Measurements from ENCODE around the gene MAP3K20. TPM values are rescaled to one million over a fixed set of nuclear protein-coding genes. Genes with fewer than 3 reads are reported as not detected.
A peak's percentile ranks its signal among the peaks of the same experiment; 100 is the strongest.
"Not testable (repeated sequence)": the region's sequence is repeated elsewhere in the genome, so short reads cannot be mapped to it uniquely, and the experiment has no call there.

The MAP3K20 gene
- polyA plus RNA-seq, 4 donors, result 24.2 to 26.9 (median 25.1) TPM

DNA sequence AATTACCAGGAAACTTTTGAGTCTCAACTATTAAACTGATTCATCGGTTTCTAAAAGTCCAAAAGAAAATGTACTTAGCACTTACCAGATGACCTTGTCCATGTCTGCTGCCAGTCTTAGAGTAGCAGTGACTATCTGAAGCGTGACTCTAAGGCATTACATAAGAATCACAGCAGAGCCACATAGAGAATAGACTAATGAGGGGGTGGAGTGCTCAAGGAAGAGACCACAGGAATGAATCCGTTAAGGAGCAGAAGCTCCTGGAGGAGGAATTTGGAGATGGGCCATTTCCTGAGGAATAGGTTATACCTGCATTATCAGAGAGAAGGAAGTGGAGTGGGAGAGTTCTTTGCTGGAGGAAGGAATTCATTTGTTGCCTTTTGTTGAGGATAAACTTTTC is 116.0 kb downstream of the MAP3K20 start:
- no peak for DNase-seq (ENCODE audit: low read depth in 4 of 4, low spot score in 2 of 4)

DNA sequence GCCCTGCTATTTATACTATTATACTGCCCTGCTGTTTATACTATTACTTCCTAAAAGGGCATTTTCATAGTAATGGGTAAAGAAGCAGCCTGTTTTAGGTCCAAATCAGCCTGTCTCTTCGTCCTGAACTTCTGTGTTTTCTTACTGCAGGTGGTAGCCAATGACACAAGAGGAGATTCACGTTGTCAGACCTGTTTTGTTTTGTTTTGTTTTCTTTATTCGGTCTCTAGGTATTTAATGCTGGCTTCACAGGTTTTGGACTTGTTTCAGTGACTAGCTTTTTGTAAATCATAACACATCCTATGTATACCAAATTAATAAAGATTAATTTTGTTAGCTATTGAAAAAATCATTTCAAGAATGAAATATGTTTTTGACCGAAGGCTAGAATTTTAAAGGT is 116.4 kb downstream of the MAP3K20 start:
- no peak for DNase-seq (ENCODE audit: low read depth in 4 of 4, low spot score in 2 of 4)

DNA sequence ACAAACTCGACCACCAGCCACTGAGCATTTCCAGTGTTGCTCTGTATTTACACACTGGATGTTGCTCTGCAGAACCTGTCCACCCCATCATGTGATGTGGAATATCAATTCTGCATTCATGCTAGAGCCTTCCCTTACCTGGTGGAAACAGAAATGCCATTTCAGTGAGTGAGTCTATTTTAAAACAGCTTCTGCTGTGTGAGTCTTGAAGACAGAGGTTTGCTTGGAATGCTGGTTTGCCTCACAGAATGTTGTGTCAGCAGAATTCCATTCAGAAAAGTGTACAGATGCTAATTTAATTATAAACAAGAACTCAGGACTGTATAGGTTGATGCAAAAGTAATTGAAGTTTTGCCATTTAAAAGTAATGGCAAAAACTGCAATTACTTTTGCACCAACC is 118.3 kb downstream of the MAP3K20 start:
- DNase-seq (ENCODE audit: low read depth in 4 of 4, low spot score in 2 of 4), result no peak

DNA sequence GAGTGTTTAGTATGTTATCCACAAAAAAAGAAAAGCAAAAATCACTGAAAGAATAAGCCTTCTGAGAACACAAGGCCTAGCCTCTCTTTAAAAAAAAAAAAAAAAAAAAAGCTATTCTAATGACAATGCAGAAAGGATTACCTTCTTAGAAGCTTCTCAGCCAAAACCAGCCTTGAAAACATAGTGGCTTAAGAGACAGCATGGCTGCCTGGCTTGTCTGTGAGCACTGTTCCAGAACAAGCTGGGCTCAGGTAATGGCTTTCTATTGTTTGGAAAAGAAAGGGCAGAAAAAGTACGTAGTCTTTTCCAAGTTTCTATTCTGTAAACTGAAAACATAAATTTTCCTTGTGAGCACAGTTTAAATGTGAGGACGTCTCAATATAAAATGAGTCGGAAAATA is 119.5 kb downstream of the MAP3K20 start:
- no peak for DNase-seq (ENCODE audit: low read depth in 4 of 4, low spot score in 2 of 4)

DNA sequence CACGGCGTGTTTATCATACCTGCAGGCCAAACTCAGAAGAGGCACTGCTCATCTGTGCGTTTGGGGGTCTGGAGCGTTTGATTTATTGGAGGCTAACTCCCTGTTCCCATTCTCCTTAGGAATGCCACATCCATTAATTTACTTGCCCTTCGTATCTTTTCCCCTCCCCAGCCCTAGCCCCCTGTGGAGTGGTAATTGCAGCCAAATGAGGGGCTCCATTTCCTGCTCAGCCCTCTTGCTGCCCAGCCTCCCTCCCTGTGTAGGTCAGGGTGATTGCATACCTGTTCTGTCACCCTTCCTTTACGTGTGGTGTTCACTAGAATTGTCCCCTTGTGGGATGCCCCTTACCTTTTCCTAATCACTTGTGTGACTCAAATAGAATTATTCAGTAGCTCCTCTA is 120.4 kb downstream of the MAP3K20 start:
- no peak for DNase-seq (ENCODE audit: low read depth in 4 of 4, low spot score in 2 of 4)

DNA sequence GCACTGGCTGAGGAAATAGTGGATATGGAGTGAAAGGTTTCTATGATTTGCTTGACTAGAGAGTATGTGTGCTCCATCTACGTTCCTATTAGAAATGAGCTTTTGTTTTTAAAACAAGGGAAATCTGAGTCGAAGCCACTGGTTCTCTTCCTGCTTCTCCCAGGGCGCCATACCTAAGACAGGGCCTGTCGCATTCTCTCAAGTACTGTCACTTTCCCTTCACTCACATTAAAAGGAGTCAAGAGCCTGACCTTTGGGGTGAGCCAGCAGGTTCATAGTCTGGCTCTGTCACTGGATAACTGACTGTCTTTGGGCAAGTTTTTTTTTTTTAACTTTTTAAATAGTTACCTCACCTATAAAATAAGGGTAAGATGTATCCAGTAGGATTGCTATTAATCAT is 121.0 kb downstream of the MAP3K20 start:
- no peak for DNase-seq (ENCODE audit: low read depth in 4 of 4, low spot score in 2 of 4)

DNA sequence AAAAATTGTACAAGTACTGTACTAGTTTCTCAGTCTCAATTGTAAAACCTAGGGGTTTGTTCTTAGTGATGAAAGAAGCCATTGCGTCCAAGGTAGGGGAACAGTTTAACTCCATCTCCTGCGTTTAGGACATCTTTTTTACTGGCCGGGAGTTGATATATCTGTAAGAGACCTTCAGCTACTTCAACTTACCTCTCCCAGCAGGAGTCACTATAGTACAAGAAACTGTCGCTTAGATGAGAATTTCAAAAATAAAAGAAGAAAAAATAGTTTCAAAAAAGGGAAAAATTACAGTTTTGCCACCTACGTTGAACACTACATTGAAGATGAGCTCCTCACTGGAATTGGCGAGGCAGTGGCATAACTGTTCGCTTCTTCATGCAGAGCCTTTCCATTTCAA is 122.7 kb downstream of the MAP3K20 start:
- DNase-seq (ENCODE audit: low read depth in 4 of 4, low spot score in 2 of 4), result no peak

DNA sequence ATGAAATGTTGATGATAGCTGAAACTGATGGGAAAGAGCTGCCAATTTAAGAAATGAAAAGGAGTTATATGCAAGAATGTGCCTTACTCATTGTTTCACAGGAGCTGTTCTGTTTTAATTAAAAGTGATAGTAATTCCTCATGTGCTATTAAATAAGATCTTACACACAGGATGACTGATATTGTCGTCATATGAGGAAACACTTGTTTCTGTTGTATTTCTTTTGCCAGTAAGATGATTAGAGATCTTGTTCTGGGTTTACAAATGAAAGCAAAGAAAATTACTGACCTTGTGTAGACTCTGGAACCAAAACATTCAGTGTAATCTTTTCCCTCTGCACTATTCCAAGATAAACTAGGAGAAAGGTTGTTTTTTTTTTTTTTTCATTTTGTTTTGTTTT is 123.6 kb downstream of the MAP3K20 start:
- no peak for DNase-seq (ENCODE audit: low read depth in 4 of 4, low spot score in 2 of 4)

DNA sequence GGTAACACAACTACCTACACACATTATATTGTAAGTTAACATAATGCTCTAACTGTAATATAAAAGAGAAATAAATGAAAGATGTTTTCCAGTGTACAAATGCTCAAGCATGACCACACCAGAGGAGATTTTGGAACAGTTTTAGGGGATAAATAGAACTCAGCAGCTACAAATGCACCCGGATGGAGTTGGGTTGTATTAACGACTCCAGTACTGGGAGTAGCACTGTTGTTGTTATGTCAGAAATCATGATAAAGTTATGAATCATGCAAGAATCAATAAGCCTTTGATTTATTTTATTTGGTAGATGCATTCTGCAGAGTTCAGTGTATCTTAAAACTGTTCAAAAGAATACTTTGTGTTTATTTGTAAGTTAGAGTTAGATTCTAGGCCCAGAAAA is 126.9 kb downstream of the MAP3K20 start:
- no peak for DNase-seq (ENCODE audit: low read depth in 4 of 4, low spot score in 2 of 4)

DNA sequence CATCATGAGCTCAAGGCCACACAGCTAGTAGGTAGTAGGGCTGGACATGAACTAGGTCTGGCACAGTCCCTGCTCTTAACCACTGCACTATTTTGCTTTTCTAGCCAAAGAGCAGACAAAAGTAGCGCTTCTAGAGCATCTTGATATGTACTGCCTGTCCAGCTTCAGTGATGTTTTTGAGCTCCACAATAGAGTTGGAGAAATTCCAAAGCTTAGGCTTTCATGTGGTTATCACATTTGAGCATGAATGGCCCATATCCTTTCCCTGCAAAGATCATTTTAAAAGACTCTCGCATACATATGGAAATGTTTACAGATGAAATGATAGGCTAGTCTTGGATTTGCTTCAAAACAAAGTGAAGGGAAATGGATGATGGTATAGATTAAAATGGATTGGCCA is 128.7 kb downstream of the MAP3K20 start:
- DNase-seq (ENCODE audit: low read depth in 4 of 4, low spot score in 2 of 4), result no peak

DNA sequence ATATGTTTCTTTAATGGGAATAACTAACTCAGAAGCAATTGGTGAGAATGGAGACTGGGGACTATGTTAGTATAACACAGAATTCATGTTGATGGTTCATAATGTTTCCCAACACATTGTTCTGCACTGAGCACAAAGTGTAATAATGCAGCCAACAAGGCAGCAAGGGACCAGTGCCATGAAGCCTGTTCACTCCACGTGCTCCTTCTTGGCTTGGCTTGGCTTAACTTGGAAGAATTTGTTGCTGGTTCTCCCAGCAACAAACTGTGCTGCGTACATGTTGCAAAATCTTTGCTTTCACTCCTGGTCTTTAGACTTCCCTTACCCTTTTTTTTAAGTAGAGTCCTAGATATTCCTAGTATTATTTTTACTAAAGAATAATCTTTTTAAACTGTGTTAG is 129.7 kb downstream of the MAP3K20 start:
- DNase-seq (ENCODE audit: low read depth in 4 of 4, low spot score in 2 of 4), result no peak

DNA sequence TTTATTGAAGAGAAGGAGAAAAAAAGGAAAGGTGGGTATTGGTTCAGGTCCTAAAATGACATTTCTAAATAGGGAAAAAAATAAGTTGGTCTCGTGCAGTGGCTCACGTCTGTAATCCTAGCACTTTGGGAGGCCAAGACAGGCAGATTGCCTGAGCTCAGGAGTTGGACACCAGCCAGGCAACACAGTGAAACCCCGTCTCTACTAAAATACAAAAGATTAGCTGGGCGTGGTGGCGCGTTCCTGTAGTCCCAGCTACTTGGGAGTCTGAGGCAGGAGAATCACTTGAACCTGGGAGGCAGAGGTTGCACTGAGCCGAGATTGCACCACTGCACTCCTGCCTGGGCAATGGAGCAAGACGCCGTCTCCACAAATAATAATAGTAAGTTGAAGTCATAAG is 131.5 kb downstream of the MAP3K20 start:
- DNase-seq (ENCODE audit: low read depth in 4 of 4, low spot score in 2 of 4), result not testable (repeated sequence)

DNA sequence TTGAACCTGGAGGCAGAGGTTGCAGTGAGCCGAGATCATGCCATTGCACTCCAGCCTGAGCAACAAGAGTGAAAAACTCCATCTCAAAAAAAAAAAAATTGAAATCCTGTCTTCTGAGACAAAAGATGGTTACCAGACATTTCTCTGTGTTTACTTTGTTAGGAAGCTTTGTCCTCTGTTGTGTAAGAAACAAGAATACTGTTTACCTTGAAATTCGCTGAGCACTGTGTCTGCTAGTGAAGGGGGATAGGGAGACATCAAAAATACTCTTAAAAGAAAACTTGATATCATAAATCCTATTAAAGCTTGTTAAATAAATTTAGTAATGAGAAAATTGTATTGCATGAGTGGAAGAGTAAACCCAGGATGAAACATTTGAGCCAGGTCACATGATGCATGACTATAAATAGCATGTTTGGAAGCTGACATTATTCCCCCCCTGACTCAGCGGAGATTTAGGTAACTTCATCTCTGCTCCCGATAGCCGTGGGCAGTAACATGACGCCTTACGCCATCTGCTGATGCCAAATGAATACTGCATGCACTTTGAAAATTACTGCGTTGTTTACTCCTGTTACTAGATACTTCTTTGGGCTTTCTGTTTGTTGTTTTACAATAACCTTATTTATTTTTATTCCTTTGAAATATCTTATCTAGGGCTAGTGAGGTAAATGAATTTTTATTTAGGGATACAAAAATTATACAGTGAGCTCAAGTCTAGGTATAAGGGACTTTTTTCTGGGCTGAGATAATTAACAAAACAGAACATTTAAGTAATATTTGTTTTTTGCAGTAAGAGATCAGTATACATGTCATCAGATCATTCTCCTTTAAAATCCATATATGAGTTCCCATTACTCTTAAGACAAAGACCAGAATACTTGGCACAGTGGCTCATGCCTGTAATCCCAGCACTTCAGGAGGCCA is 134.9 kb downstream of the MAP3K20 start:
- DNase-seq (ENCODE audit: low read depth in 4 of 4, low spot score in 2 of 4), result peak; percentile 41 to 70 (median 62)

DNA sequence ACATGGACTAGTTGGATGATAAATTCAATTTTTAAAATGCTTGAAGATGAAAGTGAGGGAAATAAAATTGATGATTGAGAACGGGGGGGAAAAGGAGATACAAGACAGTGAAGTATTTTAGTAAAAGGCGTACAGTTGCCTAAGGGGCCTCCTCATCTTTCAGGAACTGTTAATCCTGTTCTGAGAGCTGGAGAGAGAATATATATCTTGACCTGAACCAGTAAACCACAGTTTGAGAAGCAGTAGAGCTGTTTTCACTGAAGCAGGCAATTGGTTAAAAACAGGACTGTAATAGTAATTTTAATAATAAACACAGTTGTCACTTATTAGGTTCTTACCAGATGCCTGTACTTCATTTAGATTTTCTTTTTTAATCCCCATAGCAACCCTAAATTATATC is 137.5 kb downstream of the MAP3K20 start:
- DNase-seq (ENCODE audit: low read depth in 4 of 4, low spot score in 2 of 4), result no peak

DNA sequence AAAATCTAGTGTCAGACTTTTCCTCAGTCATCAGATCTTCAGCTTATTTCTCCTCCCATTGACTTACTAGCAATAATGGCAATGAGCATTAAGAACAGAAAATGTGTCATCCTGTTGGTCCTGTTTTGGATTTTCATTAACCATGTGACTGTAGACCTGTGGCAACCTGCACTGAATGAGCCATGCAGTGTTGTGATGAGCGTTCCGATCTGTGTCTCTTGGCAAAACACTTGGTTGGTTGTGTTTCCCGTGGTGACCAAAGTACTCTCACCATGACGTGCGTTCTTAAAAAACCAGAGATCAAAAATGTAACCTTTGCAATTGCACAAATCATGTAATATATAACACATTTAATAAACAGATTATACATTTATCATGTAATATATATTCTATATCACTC is 138.6 kb downstream of the MAP3K20 start:
- DNase-seq (ENCODE audit: low read depth in 4 of 4, low spot score in 2 of 4), result no peak

DNA sequence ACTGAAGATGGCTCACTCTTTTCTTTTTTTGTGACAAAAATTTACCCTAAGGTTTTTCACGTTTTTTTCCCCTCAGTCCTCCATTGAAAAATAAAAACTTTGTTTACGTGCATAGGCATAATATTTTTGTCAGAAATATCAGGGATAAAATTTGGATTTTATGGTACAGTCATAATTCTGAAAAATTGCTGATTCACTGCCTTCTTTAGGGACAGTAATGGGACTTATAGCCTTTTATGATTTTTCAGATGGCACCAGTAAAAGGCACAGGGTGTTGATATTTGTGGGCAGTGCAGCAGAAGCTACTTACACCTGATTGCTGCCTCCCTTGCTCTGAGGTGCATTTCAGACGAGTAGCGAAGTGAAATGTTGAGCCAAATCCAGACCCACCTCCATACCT is 139.7 kb downstream of the MAP3K20 start:
- no peak for DNase-seq (ENCODE audit: low read depth in 4 of 4, low spot score in 2 of 4)

DNA sequence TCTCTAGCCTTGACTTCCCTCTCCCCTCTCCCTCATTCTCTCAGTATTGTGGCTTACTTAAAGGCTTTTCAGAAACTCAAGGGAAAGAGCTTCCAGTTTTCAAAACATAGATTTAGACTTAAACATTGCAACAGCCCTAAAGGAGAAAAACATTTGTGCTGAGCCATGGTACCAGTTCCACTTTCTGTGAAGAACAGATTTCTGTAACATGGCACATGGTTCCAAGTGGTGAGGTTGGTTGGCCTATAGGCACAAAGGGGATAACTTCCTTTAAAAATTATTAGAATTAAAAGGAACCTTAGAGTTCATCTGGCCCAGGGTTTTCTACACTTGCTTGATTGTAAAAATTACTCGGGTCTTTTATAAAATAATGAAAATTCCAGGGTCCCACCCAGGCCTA is 140.4 kb downstream of the MAP3K20 start:
- DNase-seq (ENCODE audit: low read depth in 4 of 4, low spot score in 2 of 4), result no peak

DNA sequence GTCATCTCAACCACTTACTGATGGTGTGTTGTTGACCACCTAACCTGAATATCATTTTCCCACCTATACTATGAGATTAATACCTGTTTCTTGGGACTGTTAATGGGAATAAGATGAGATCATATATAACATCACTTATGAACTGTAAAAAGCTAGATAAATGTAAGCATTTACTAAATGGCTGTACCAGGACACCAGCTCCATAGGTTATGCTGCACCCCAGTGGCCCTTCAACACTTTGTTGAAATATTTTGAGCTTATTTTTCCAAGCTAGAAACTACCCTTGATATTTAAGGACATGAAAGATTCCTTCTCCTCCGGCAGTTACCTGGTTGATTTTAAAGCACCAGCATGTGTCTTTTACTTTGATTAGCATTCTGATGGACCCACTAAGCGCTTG is 141.0 kb downstream of the MAP3K20 start:
- no peak for DNase-seq (ENCODE audit: low read depth in 4 of 4, low spot score in 2 of 4)

DNA sequence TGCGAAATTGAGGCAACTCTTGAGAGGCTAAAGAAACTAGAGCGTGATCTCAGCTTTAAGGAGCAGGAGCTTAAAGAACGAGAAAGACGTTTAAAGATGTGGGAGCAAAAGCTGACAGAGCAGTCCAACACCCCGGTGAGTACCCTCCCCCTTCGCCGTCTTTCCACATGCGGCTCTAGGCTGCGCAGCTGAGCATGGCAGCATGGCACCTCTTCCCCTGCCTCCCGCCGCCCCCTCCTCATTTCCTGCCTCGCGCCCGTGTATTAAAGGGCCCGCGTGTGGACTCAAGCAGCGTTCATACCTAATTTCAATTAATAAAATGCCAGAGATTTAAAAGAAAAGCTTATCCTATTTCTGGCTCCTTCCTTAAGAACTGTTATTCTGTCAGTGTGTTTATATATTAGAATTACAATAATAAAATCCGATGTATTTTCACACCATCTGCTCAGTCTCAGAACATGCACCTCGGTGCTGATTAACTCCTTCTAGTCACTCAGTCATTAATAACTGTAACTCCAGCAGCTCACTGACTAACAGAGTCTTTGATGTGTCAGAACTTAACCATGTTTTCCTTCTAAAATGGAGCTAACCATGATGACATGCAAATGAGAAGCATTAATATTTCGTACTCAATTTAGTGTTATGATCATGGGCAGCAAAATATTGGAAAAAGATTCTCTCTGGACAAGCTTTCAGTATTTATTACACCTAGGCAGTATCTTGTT is 141.6 kb downstream of the MAP3K20 start:
- no peak for DNase-seq (ENCODE audit: low read depth in 4 of 4, low spot score in 2 of 4)

DNA sequence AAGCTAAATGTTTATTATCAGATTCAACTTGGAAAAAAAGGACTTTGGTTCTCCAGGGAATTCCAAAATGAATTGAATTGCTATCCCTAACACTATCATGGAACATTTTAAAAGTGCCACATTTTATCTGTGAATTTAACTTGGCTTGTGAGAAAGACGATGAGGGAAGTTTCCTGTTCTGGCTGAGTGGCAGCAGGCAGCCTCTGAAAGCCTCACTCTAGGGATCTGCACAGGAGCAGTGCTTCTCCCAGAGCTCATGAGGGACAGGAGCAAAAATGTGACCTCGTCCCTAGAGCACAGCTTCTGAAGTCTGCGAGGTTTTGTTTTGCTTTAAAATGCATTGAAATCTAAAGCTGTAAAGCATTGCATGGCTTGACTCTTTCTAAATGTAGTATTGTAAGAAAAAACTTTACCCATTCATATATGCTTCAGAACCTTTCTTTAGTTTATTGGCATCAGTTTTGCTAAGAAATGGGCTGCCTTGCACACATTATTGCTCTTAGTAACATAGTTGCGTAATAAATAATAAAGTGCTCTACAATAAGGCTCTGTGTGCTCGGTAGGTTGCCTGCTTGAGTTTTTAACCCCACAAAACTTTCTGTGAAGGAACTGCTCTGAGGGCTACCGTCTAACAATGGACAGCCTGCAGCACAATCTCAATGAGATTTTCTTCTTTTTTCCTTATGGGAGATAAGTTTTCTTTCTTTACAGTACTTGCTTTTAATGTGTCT is 142.8 kb downstream of the MAP3K20 start:
- DNase-seq (ENCODE audit: low read depth in 4 of 4, low spot score in 2 of 4), result no peak

DNA sequence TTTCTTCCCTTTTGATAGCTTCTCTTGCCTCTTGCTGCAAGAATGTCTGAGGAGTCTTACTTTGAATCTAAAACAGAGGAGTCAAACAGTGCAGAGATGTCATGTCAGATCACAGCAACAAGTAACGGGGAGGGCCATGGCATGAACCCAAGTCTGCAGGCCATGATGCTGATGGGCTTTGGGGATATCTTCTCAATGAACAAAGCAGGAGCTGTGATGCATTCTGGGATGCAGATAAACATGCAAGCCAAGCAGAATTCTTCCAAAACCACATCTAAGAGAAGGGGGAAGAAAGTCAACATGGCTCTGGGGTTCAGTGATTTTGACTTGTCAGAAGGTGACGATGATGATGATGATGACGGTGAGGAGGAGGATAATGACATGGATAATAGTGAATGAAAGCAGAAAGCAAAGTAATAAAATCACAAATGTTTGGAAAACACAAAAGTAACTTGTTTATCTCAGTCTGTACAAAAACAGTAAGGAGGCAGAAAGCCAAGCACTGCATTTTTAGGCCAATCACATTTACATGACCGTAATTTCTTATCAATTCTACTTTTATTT is 145.6 kb downstream of the MAP3K20 start:
- no peak for DNase-seq (ENCODE audit: low read depth in 4 of 4, low spot score in 2 of 4)
